ENCODE measurements around the gene KCTD18.
A peak's percentile ranks its signal among the peaks of the same experiment; 100 is the strongest.

- TF ChIP-seq CTCF (IDR thresholded peaks at IDR 0.05 in 8 of 11, conservative IDR thresholded peaks at IDR 0.05 in 3 of 11), result no peak
- TF ChIP-seq POLR2AphosphoS5 (IDR thresholded peaks at IDR 0.05), result peak in 2 of 3 donors; percentile 25 to 67
- TF ChIP-seq POLR2A (IDR thresholded peaks at IDR 0.05), result no peak
Observed at GRCh38 chr2:200490001-200490400, 19.9 kb downstream of the KCTD18 start.
